ENCODE data around the gene ACBD6.

DNA sequence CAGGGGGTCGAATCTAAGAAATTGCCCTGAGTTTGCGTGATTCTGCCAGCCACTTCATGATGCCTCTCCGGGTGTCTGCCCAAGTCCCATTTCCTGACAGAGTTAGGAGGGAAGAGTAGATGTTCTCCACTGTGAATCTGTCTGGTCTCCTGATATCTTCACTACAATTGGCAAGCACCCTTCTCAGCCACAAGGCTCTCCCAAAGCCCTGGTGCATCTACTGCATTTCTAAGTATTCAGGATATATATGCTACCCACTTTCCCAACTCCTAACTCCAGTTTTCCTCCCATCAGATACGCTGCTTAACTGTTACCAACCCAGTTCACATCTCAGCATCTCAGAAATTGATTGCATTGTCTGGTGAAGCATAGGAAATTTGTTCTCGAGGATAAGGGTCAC lies 30.5 kb upstream of the ACBD6 start:
- TF ChIP-seq, protein P1, sequence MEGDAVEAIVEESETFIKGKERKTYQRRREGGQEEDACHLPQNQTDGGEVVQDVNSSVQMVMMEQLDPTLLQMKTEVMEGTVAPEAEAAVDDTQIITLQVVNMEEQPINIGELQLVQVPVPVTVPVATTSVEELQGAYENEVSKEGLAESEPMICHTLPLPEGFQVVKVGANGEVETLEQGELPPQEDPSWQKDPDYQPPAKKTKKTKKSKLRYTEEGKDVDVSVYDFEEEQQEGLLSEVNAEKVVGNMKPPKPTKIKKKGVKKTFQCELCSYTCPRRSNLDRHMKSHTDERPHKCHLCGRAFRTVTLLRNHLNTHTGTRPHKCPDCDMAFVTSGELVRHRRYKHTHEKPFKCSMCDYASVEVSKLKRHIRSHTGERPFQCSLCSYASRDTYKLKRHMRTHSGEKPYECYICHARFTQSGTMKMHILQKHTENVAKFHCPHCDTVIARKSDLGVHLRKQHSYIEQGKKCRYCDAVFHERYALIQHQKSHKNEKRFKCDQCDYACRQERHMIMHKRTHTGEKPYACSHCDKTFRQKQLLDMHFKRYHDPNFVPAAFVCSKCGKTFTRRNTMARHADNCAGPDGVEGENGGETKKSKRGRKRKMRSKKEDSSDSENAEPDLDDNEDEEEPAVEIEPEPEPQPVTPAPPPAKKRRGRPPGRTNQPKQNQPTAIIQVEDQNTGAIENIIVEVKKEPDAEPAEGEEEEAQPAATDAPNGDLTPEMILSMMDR (IDR thresholded peaks at IDR 0.05) = no peak
- TF ChIP-seq POLR2A (IDR thresholded peaks at IDR 0.05) = no peak
- no peak for TF ChIP-seq POLR2AphosphoS5 (IDR thresholded peaks at IDR 0.05)

All from breast epithelium (tissue), 3 donors.